HepG2 (cell line): ENCODE results near the gene ROMO1. TPM values are rescaled to one million over a fixed set of nuclear protein-coding genes. Genes with fewer than 3 reads are reported as not detected.
A peak's percentile ranks its signal among the peaks of the same experiment; 100 is the strongest.

Experiments
- ADNP ChIP-seq: sonication (generic); formaldehyde crosslinking; IDR thresholded peaks from 2 replicates; pipeline ENCODE4 v1.4.0; 2020; ENCODE audit warnings: missing genetic modification reagents
- AKNA ChIP-seq: sonication (generic); formaldehyde crosslinking; IDR thresholded peaks from 2 replicates; pipeline ENCODE4 v1.4.0; 2020; ENCODE audit warnings: missing genetic modification reagents, borderline replicate concordance
- CENPT ChIP-seq: sonication (generic); formaldehyde crosslinking; IDR thresholded peaks from 2 replicates; pipeline ENCODE4 v1.8.0; 2022; ENCODE audit warnings: low read depth, mild to moderate bottlenecking, moderate library complexity, missing genetic modification reagents
- ELF1 ChIP-seq: sonication (generic); formaldehyde crosslinking; IDR thresholded peaks from 2 replicates; pipeline ENCODE4 v1.4.0; 2020; ENCODE audit warnings: missing genetic modification reagents
- MYPOP ChIP-seq: sonication (generic); formaldehyde crosslinking; IDR thresholded peaks from 2 replicates; pipeline ENCODE4 v1.8.1; 2023; ENCODE audit warnings: mild to moderate bottlenecking, moderate library complexity, missing genetic modification reagents
- NFAT5 ChIP-seq: sonication (generic); formaldehyde crosslinking; IDR thresholded peaks from 2 replicates; pipeline ENCODE4 v1.4.0; 2020; ENCODE audit warnings: missing genetic modification reagents
- NFE2L2 ChIP-seq: fragments of 150-350 bp; IDR thresholded peaks from 2 replicates; pipeline ENCODE4 v1.6.1; 2014; ENCODE audit warnings: low read length
- NFRKB ChIP-seq: fragments of 450-650 bp; IDR thresholded peaks from 2 replicates; pipeline ENCODE4 v1.6.1; 2017
- TEAD2 ChIP-seq: sonication (generic); formaldehyde crosslinking; IDR thresholded peaks from 2 replicates; pipeline ENCODE4 v1.9.0; 2021; ENCODE audit warnings: missing genetic modification reagents
- ZNF234 ChIP-seq: sonication (generic); formaldehyde crosslinking; conservative IDR thresholded peaks from 2 replicates; pipeline ENCODE4 v1.5.1; 2020; ENCODE audit warnings: mild to moderate bottlenecking, missing genetic modification reagents
- ZNF367 ChIP-seq: sonication (generic); formaldehyde crosslinking; IDR thresholded peaks from 2 replicates; pipeline ENCODE4 v1.4.0; 2020; ENCODE audit warnings: missing genetic modification reagents, borderline replicate concordance
- ZNF609 ChIP-seq: sonication (generic); formaldehyde crosslinking; IDR thresholded peaks from 2 replicates; pipeline ENCODE4 v1.4.0; 2020; ENCODE audit warnings: mild to moderate bottlenecking, missing genetic modification reagents, borderline replicate concordance
- polyA plus RNA-seq, 8 experiments: library from polyadenylated mRNA; depleted of rRNA in 3 of 8; stranded (reverse) in 7 of 8; unstranded in 1 of 8; fragments of >200 nt; fragmentation: Illumina TruSeq in 4 of 8; extraction: Trizol in 4 of 8; gene quantifications; 2 replicates each; pipeline versions ENCODE4 v1.2.1 to v1.2.3, GENCODE V29; 2011 to 2016; ENCODE audit warnings: low read depth in 4 of 8, missing spikeins in 1 of 8, mixed read lengths in 1 of 8; ENCODE audit not compliant: insufficient read depth in 1 of 8
- total RNA-seq, 5 experiments: library from RNA; depleted of rRNA; stranded (reverse); fragments of >200 nt; fragmentation: Illumina TruSeq; extraction: Trizol; gene quantifications; 2 replicates each; pipeline ENCODE4 v1.2.3, GENCODE V29; 2016; ENCODE audit warnings: low read depth in 1 of 5

ROMO1 gene
- total and polyA plus RNA-seq, 2 of the 13 experiments (the other 11 are each of a cell fraction or from before 2014, with no cell fraction given), result 636 to 755 TPM

- TF ChIP-seq NFAT5 (CRISPR knock-in tag) (no peak), TEAD2 (CRISPR knock-in tag) (no peak), ZNF367 (CRISPR knock-in tag) (0 out of 2 replicates have a peak, but pooled peaks have one; percentile 37), CENPT (CRISPR knock-in tag) (no peak), ZNF609 (CRISPR knock-in tag) (no peak), NFRKB (no peak), AKNA (CRISPR knock-in tag) (no peak), ELF1 (CRISPR knock-in tag) (0 out of 2 replicates have a peak, but pooled peaks have one; percentile 24), ADNP (CRISPR knock-in tag) (peak; percentile 76; the same call in 1 of the 2 replicates), NFE2L2 (peak; percentile 98), MYPOP (no peak), ZNF234 (no peak)
These were observed 44.7 kb downstream of the ROMO1 start (continued) for GRCh38 chr20:35743693-35744491.
